GM19324 (cell line): Measurements from ENCODE around the gene STX1B.
A peak's percentile ranks its signal among the peaks of the same experiment; 100 is the strongest.
"Not testable (repeated sequence)": the region's sequence is repeated elsewhere in the genome, so short reads cannot be mapped to it uniquely, and the experiment has no call there.

ENCODE experiments used
- ATAC-seq: cut with Tn5 transposase; IDR thresholded peaks from one replicate; pipeline ENCODE4 v1.9.1; 2021; ENCODE audit warnings: mild to moderate bottlenecking, moderate library complexity; ENCODE audit not compliant: unreplicated experiment, low FRiP score

Gene STX1B

DNA sequence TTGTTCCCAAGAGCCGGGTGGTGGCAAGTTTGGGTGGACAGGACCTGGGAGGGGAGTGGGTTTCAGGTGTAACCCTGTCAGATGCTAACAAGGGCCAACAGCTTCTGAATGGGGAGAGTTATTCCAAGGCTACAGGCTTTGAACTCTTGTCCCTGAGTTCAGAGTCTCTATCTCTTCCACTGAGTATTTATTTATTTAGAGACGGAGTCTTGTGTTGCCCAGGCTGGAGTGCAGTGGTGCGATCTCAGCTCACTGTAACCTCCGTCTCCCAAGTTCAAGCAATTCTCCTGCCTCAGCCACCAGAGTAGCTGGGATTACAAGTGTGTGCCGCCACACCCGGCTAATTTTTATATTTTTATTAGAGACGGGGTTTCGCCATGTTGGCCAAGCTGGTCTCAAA lies 55.4 kb downstream of the STX1B start:
- no peak for ATAC-seq

DNA sequence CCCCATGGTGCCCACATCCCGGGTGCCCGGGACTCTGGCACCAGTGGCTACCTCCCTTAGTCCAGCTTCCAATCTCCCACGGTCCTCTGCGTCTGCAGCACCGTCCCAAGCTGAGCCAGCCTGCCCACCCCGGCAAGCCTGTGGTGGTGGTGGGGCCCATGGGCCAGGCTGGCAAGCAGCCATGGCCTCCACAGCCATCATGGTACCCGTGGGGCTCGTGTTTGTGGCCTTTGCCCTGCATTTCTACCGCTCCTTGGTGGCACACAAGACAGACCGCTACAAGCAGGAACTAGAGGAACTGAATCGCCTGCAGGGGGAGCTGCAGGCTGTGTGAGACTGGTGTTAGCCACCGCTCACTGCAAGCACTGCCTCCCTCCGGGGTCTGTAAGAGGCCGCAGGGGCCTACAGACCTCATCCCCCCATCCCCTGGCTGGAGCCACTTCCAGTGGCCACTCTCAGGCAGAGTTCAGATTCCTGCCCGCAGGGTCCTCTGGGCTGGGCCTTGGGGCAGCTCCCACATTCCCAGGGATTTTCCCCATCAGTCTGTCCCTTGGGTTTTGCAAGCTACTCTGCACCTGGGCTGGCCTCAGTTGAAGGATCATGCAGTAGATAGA lies 56.8 kb downstream of the STX1B start:
- ATAC-seq, result no peak

DNA sequence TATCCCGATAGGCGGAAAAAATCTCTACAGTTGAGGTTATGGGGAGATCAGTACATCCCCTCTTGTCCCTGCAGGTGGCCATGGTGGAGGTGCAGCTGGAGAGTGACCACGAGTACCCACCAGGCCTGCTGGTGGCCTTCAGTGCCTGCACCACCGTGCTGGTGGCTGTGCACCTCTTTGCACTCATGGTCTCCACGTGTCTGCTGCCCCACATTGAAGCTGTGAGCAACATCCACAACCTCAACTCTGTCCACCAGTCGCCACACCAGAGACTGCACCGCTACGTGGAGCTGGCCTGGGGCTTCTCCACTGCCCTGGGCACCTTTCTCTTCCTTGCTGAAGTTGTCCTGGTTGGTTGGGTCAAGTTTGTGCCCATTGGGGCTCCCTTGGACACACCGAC lies 57.3 kb downstream of the STX1B start:
- ATAC-seq, result no peak

DNA sequence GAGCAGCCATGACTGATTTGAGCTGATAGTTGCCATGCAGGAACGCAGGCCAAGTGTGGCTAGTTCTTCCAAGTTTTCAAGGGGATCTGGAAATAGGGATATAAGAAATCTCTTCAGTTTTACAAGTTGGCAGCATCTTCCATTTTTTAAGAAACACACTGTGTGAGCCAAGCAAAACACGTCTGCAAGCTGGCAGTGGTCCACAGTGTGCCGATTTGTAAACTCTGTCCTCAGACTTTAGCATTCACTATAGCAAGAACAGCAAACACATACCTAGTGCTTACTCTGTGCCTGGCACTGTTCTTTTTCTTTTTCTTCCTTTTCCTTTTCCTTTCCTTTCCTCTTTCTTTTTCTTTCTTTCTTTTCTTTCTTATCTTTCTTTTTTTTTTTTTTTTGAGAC lies 58.7 kb downstream of the STX1B start:
- ATAC-seq, result no peak

DNA sequence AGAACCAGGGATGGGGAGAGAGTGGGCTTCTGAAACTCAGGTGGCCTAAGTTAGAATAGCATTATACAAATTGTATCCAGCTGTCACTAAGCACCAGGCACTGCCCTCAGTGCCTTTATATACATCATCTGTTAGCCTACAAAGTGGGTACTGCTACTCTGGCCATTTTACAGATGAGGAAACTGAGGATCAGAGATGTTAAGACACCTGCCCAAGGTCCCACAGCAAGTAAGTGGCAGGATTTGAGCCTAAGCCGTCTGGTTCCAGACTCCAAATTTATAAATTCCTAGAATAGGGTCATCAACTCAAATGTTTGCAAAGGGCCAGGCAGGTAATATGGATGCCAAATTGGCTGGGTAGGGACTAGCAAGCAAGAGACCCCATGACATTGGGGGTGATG lies 59.2 kb downstream of the STX1B start:
- ATAC-seq, result no peak

DNA sequence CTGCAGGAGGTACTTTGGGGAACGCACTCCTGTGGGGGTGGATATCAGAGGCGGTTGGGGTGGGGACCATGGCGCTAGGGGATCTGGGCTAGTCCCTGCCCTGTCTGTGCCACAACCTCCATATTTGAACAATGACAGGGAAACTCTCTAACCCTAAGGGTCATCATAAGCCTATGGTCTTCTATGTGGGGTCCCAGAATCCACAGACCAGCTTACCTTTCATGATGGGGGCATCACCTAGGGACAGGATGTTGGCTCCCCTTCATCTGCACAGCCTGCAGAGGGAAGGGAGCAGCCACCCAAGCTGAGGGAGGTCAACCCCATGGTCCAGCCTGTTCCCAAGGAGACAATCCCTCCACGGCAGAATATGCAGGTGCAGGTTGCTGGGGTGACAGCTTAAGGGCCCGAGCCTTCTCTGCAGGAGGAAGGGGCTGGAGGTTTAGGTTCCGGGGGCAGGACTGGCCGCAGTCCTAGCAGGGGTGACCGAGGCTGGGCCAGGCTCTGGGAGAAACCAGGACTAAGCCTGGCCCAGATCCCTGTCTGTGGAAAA lies 59.8 kb downstream of the STX1B start:
- ATAC-seq, result no peak

DNA sequence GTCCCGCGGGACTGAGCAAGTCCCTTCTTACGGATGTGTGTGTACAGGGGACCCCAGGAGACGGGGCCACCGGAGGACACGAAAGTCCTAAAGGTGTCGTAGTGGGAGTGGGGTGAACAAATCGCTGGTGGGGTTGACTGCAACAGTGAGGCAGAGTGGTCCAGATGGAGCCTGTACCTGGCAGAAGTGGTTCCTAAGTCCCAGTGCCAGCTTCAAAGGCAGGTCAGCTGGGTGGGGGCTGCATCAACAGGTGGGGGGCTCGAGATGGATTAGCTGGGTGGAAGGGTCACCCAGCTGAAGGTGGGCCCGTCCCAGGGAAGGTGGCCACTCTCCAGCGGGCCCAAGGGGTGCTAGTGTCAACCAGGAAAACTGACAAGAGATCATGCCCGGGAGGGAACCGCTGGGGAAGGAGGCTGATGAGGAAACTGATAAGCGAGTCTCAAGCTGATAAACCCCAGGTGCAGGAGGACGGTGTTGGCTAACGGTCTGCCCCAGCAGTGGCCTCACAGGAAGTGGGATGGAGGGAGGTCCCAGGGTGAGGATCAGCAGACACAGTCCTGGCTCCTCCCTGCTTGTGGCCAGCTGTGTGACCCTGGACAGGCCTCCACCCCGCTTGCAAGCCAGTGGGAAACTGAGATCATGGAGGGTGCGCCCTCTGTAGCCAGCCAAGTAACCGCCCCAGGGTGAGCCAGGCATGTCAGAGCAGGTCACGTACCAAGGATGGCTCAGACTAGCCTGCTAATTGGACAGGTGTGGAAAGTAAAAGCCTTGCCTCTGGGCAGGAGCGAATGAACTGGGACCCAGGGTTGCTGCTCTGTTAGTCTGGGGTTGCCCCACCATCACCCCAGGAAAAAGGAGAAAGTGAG lies 60.6 kb downstream of the STX1B start:
- no peak for ATAC-seq

DNA sequence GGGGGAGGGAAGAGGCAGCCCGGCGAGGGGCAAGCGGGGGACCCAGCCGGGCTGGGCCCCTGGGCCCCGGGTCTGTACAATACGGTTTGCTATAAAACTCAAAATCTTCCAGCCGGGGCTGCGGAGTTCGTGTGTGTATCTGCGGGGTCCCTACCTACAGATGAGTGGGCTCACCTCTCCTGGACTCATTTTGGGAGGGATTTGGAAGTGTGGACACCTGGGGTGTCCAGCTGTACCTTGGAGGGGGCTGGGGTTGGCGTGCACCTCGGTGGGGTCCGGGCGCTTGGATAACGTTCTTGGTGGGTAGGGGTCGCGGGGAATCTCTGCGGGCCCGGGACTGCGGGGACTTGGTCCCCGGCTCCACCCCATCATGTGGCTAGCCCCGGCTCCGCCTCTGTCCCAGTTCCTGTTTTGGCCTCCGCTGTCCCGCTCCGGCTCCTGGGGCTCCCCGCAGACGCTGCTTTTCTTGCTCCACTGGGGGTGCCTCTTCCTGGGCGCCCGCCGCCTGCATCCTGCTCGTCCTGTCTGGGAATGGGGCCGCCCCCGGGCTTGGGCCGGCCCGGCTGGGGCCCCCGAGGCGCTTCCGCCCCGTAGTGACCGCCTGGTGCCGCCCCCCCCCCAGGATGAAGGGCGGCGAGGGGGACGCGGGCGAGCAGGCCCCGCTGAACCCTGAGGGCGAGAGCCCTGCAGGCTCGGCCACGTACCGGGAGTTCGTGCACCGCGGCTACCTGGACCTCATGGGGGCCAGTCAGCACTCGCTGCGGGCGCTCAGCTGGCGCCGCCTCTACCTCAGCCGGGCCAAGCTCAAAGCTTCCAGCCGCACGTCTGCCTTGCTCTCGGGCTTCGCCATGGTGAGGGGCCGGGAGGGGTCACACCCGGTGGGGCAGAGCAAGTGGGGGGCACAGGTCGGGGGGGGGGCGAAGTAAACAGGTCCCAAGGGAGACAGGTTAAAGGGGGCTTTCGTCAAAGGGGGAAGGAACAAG lies 61.5 kb downstream of the STX1B start, which contains the start of gene ORAI3:
Gene ORAI3 (plus strand): TSS at position 402 of the 983 bp plus-strand sequence. CDS start 222 bp downstream, at position 624.
- ATAC-seq, result peak; percentile 66

DNA sequence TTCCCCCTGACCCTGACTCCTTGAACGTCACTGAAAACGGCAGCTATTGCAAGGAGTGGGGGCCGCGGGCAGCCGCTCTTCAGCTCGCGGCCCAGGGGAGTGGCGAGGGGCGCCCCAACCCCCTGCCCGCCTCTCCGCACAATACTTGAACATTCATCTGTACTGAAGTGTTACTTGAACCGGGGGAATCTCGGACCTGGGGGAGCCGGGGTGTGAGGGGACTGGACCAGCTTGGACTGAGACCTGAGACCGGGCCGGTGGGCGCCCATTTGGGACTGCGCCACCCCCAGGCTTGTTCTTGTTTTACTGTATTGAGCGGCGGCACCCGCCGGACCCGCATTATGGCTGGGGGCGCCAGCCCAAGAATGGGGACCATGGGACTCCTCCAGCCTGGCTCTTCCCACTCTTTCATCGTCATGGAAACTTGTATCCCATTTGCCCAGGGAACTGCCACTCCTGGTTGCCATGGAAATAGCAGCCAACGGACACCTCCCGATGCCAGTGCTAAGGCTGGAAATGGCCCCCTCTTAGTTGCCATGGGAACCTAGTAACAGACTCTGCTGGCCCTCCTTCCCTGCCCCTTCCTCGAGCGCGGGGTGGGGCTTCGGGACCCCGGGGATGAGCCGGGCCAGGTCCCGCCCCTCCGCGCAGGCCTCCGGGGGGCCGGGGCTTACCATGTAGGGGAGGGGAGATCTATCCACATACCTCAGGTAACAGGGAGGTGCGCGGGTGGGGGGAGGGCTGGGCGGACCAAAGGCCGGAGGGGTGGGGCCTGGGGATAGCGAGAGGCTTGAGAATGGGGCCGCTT lies 62.4 kb downstream of the STX1B start:
- no peak for ATAC-seq

DNA sequence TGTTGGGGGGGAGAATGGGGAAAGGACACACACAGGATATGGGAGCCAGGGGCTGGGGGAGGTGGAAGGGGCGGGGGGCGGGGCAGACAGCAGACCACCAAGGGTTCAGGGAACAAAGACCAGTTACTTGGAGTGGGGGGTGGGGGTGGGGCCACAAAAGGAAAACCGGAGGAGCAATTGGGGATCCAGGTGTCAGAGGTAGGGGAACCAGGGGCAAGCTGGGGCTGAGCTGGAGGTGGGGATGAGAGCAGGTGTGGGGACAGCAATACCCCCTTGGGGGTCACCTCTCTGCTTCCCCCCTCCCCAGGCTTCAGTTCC lies 62.9 kb downstream of the STX1B start:
- no peak for ATAC-seq

DNA sequence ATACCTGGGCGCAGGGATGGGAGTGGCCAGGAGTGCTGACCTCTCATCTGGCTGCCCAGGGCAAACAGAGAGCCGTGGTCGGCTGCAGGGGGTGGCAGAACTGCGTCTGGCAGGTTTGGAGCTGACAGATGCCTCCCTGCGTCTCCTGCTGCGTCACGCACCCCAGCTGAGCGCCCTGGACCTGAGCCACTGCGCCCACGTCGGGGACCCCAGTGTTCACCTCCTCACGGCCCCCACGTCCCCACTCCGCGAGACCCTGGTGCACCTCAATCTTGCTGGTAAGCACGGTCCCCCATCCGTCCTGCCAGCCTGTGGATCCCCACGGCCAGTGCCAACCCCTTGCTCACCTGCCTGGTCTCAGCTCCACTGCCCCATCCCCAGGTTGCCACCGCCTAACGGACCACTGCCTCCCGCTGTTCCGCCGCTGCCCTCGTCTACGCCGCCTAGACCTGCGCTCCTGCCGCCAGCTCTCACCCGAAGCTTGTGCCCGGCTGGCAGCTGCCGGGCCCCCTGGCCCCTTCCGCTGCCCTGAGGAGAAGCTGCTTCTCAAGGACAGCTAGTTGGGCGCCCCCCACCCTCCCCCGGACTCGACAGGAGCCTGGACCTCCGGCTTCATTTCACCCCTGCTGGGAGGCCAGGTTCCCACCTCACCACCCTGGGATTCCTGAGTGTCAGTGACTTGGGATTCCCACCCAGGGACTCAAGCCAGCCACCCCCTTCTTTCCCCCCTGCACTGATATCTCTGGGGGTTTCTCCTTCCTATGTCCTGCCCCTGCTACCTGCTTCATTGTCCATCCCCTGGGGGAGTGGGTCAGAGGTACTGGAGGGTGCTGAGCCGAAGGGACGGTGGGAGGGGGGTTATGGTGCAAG lies 63.5 kb downstream of the STX1B start:
- ATAC-seq, result no peak

DNA sequence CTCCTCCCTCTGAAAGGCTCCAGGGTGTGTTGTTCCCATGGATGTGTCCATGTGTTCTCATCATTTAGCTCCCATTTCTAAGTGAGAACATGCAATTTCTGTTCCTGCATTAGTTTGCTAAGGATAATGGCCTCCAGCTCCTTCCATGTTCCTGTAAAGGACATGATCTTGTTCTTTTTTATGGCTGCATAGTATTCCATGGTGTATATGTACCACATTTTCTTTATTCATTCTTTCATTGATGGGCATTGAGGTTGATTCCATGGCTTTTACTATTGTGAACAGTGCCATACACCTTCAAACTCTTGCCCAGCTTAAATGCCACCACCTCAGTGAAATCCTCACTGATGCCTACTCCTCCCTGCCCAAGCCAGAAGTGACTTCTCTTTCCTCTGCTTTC lies 66.1 kb downstream of the STX1B start:
- no peak for ATAC-seq

DNA sequence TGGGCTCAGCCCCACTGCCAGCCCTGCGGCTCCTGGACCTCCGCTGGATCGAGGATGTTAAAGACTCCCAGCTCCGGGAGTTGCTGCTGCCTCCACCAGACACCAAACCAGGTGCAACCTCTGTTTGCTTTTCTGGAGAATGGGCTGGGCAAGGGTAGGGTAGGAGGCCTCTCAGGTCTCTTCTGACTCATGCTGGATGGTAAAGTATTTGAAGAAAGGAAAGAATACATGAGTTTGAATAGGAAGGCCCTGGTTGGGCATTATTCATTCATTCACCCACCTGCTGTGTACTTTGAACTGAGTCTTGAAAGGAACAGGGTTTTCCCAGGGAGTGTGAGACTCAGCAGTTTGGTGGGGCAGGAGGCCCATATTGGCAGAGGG lies 68.0 kb downstream of the STX1B start:
- no peak for ATAC-seq

DNA sequence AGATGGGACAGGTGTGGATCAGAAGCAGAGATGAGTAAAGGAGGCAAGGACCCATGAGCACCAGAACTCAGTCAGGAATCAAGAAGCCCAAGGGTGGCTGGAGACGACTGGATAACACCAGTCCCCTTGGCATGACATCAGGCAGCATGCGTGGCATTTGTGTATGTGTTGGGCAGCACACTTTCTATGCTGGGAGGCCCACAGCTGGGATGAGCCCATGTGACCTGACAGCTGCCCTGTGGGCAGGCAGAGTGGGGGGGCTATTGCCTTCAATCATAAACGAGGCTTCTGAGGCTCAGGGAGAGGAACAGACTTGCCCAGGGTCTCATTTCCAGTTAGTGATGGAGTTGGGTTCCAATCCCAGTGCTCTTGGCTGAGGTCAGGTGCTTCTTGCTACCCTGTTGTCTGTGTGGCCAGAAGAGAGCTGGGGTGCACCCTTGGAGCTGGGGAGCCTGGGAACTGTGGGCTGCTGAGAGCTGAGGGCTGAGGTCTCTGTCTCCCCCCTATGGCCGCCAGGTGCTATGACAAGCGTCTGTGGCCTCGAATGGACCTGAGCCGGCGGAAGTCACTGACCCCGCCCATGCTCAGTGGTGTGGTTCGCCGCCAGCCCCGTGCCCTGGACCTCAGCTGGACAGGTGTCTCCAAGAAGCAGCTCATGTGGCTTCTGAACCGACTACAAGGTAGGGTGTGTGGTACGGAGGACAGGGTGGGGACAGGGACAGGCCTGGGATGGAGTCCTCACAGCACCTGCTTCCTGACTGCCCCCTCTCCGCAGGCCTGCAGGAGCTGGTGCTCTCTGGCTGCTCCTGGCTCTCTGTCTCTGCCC lies 68.6 kb downstream of the STX1B start:
- peak; percentile 74 for ATAC-seq

DNA sequence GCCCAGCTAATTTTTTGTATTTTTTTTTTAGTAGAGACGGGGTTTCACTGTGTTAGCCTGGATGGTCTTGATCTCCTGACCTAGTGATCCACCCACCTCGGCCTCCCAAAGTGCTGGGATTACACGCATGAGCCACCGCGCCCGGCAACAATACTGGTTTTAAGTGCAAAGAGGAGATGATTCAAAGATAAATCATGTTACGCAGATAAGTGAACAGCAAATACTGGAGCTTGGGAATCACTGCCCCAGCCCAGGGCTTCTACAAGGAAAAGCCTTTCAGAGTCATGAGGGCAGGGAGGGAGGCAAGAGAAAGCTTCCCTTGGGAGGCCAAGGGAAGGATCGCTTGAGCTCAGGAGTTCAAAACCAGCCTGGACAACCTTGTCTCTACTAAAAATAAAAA lies 70.9 kb downstream of the STX1B start:
- ATAC-seq, result not testable (repeated sequence)
